Measurements from ENCODE around the gene TMEM54.

DNA sequence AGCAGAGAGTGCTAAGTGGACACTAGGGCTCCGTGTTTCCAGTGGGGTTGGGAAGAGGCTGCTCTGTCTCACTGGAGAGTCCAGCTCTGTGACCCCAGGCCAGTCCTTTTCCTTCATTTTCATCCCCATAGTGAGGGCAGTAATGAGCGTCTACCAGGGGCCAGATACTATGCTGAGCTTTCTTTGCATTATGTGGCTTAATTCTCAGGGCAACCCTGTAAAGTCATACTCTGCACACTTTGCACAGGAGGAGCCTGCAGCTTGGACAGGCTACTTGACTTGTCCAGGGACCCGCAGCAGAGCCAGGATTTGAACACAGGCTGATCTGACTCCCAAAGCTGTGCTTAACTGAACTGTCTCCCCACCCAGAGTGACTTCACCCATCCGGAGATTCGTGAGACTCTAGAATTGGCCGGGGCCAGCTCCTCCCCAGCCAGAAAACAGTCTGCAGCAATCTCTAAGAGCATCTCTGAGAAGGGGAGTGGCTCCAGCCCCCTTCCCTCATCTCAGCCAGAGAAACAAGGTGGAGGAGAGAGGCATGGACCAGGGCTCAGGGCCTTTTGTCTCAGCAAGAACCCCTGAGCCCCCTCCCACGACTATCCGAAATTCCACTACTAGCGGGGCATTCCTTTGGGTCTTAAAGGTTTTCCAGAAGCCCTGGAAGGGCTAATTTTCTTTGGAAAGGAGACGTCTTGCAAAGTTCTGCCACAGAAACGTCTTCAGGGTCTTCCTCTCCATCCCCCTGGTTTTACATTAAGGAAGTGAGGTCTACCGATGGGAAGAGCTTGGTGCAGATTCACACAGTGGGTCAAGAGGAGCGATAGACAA lies 29.6 kb downstream of the TMEM54 start:
- no peak for TF ChIP-seq POLR2A (IDR thresholded peaks at IDR 0.05)
- TF ChIP-seq, protein P1, sequence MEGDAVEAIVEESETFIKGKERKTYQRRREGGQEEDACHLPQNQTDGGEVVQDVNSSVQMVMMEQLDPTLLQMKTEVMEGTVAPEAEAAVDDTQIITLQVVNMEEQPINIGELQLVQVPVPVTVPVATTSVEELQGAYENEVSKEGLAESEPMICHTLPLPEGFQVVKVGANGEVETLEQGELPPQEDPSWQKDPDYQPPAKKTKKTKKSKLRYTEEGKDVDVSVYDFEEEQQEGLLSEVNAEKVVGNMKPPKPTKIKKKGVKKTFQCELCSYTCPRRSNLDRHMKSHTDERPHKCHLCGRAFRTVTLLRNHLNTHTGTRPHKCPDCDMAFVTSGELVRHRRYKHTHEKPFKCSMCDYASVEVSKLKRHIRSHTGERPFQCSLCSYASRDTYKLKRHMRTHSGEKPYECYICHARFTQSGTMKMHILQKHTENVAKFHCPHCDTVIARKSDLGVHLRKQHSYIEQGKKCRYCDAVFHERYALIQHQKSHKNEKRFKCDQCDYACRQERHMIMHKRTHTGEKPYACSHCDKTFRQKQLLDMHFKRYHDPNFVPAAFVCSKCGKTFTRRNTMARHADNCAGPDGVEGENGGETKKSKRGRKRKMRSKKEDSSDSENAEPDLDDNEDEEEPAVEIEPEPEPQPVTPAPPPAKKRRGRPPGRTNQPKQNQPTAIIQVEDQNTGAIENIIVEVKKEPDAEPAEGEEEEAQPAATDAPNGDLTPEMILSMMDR (IDR thresholded peaks at IDR 0.05), result no peak
